GM23338 (cell line): ENCODE data around the gene OST4. TPM values are rescaled to one million over a fixed set of nuclear protein-coding genes. Genes with fewer than 3 reads are reported as not detected.

Experiments used
- ATAC-seq: fragments of 200-7000 bp; cut with Tn5 transposase; 3 replicates; pipeline ENCODE4 v1.9.1; 2020
- DNase-seq: peaks from one replicate; pipeline ENCODE4 v3.0.0-alpha.2; 2015; ENCODE audit warnings: low spot score
- H2AFZ ChIP-seq: fragments of 200-600 bp; sonication (generic); 2 replicates; pipeline ENCODE4 v1.8.0; 2016; ENCODE audit warnings: antibody characterized with exemption, mild to moderate bottlenecking, moderate library complexity
- H3F3A ChIP-seq: fragments of 200-600 bp; sonication (generic); replicated peaks from 2 replicates; pipeline ENCODE4 v1.8.0; 2017; ENCODE audit warnings: antibody characterized with exemption, mixed run types, low read depth
- H3K27ac ChIP-seq: fragments of 200-600 bp; sonication (generic); 2 replicates; pipeline ENCODE4 v1.6.1; 2016; ENCODE audit warnings: low read depth
- H3K27me3 ChIP-seq: fragments of 200-600 bp; sonication (generic); 2 replicates; pipeline ENCODE4 v1.8.0; 2016; ENCODE audit warnings: mild to moderate bottlenecking, mixed run types, moderate library complexity; ENCODE audit not compliant: insufficient read depth
- H3K36me3 ChIP-seq: fragments of 200-600 bp; sonication (generic); 2 replicates; pipeline ENCODE4 v1.8.0; 2016; ENCODE audit warnings: mild to moderate bottlenecking; ENCODE audit not compliant: insufficient read depth
- H3K4me1 ChIP-seq: fragments of 200-600 bp; sonication (generic); 2 replicates; pipeline ENCODE4 v1.8.0; 2016; ENCODE audit warnings: mild to moderate bottlenecking, moderate library complexity; ENCODE audit not compliant: insufficient read depth
- H3K4me2 ChIP-seq: fragments of 200-600 bp; sonication (generic); 2 replicates; pipeline ENCODE4 v1.7.1; 2017; ENCODE audit warnings: mixed run types
- H3K4me3 ChIP-seq: fragments of 200-600 bp; sonication (generic); 2 replicates; pipeline ENCODE4 v1.6.1; 2016; ENCODE audit warnings: mixed run types
- H3K79me2 ChIP-seq: fragments of 200-600 bp; sonication (generic); replicated peaks from 2 replicates; pipeline ENCODE4 v1.8.0; 2017; ENCODE audit warnings: mild to moderate bottlenecking; ENCODE audit not compliant: insufficient read depth
- H3K9me2 ChIP-seq: fragments of 200-600 bp; sonication (generic); 2 replicates; pipeline ENCODE4 v1.8.0; 2017; ENCODE audit not compliant: insufficient read depth
- H4K20me1 ChIP-seq: fragments of 200-600 bp; sonication (generic); replicated peaks from 2 replicates; pipeline ENCODE4 v1.8.0; 2017; ENCODE audit warnings: mild to moderate bottlenecking; ENCODE audit not compliant: insufficient read depth
- H3K27ac Mint-ChIP-seq: 2 replicates; pipeline ENCODE4 v1.8.0; 2020; ENCODE audit warnings: inconsistent platforms, mild to moderate bottlenecking, moderate library complexity, mixed read lengths
- H3K27me3 Mint-ChIP-seq: 3 replicates; pipeline ENCODE4 v1.8.0; 2022; ENCODE audit warnings: low read depth, mild to moderate bottlenecking, moderate library complexity, mixed read lengths, inconsistent platforms; ENCODE audit not compliant: insufficient read depth, poor library complexity
- H3K36me3 Mint-ChIP-seq: 3 replicates; pipeline ENCODE4 v1.8.0; 2021; ENCODE audit warnings: low read depth, mild to moderate bottlenecking, inconsistent platforms, moderate library complexity, mixed read lengths
- H3K4me1 Mint-ChIP-seq: 3 replicates; pipeline ENCODE4 v1.8.0; 2020; ENCODE audit warnings: mild to moderate bottlenecking, inconsistent platforms, mixed read lengths
- H3K4me3 Mint-ChIP-seq: 3 replicates; pipeline ENCODE4 v1.8.0; 2021; ENCODE audit warnings: moderate library complexity, mild to moderate bottlenecking, inconsistent platforms, mixed read lengths
- H3K9me3 Mint-ChIP-seq: 3 replicates; pipeline ENCODE4 v1.8.0; 2020; ENCODE audit warnings: moderate library complexity, mild to moderate bottlenecking, inconsistent platforms, mixed read lengths
- CTCF ChIP-seq, 2 experiments: fragments of 200-600 bp in 1 of 2; sonication (generic) in 1 of 2; conservative IDR thresholded peaks; 2 replicates each; pipeline versions ENCODE4 v1.5.1 to v1.6.1; 2016 to 2017; ENCODE audit warnings: antibody characterized with exemption in 2 of 2, low read depth in 2 of 2, mild to moderate bottlenecking in 2 of 2, moderate library complexity in 1 of 2
- EZH2phosphoT487 ChIP-seq: fragments of 200-600 bp; sonication (generic); IDR thresholded peaks from one replicate; pipeline ENCODE4 v1.8.1; 2018; ENCODE audit warnings: antibody characterized with exemption; ENCODE audit not compliant: unreplicated experiment
- JUNB ChIP-seq: IDR thresholded peaks from one replicate; pipeline ENCODE4 v1.6.1; 2016; ENCODE audit warnings: antibody characterized with exemption; ENCODE audit not compliant: unreplicated experiment
- POLR2AphosphoS5 ChIP-seq: IDR thresholded peaks from 2 replicates; pipeline ENCODE4 v1.6.1; 2016; ENCODE audit warnings: antibody characterized with exemption, low read depth
- REST ChIP-seq: IDR thresholded peaks from one replicate; pipeline ENCODE4 v1.6.1; 2018; ENCODE audit warnings: antibody characterized with exemption; ENCODE audit not compliant: unreplicated experiment
- STAT1 ChIP-seq: IDR thresholded peaks from one replicate; pipeline ENCODE4 v1.6.1; 2016; ENCODE audit warnings: antibody characterized with exemption; ENCODE audit not compliant: unreplicated experiment
- ZNF331 ChIP-seq: fragments of 250-450 bp; sonication (Bioruptor Pico); IDR thresholded peaks from 2 replicates; pipeline ENCODE4 v1.5.0; 2020; ENCODE audit warnings: low read depth, mild to moderate bottlenecking, moderate library complexity
- ZNF462 ChIP-seq: fragments of 250-450 bp; sonication (Bioruptor Pico); IDR thresholded peaks from 2 replicates; pipeline ENCODE4 v1.5.0; 2020; ENCODE audit warnings: mild to moderate bottlenecking, moderate library complexity
- polyA plus RNA-seq: library from polyadenylated mRNA; unstranded; fragments of >200 nt; fragmentation: Nextera tagmentation; extraction: Ambion mirVana; gene quantifications from 2 replicates; pipeline ENCODE4 v1.2.1, GENCODE V29; 2016
- total RNA-seq: library from RNA; depleted of rRNA; stranded (reverse); fragments of >200 nt; shearing (Covaris generic); gene quantifications from 2 replicates; pipeline ENCODE4 v1.2.3, GENCODE V29; 2014
- TF ChIP-seq, protein P1 (sequence below): IDR thresholded peaks from 2 replicates; pipeline ENCODE4 v1.6.1; 2016; ENCODE audit warnings: antibody characterized with exemption

OST4 gene
- total and polyA plus RNA-seq, 2 experiments from 2014 or later, result 226 to 568 TPM

GRCh38 chr2:27033253-27033852, 38.1 kb downstream of the OST4 start:
- no peaks in the 10 kb centered on the region; the same call in 1 of the 2 replicates for H4K20me1 ChIP-seq
- peaks cover 16% of the 10 kb centered on the region for H3K27me3 Mint-ChIP-seq
- no peak overlapping the region for H3K27ac Mint-ChIP-seq
- peak overlapping the region; percentile 94 for H3K4me3 Mint-ChIP-seq
- H3K4me1 ChIP-seq, result peaks cover 9% of the 10 kb centered on the region; the same call in 1 of the 2 replicates
- peaks cover 16% of the 10 kb centered on the region for H3K4me1 Mint-ChIP-seq
- peak overlapping the region; percentile 100 for H2AFZ ChIP-seq
- H3K36me3 ChIP-seq, result no peaks in the 10 kb centered on the region
- H3K9me2 ChIP-seq, result no peaks in the 10 kb centered on the region
- H3K27ac ChIP-seq, result no peak overlapping the region
- TF ChIP-seq ZNF331 (CRISPR knock-in tag) (no peak), CTCF (conservative IDR thresholded peaks at IDR 0.05; ENCODE audit: low read depth in 2 of 2) (no peak), STAT1 (no peak), EZH2phosphoT487 (no peak), ZNF462 (no peak), JUNB (no peak), REST (no peak), POLR2AphosphoS5 (no peak)
- TF ChIP-seq, protein P1, sequence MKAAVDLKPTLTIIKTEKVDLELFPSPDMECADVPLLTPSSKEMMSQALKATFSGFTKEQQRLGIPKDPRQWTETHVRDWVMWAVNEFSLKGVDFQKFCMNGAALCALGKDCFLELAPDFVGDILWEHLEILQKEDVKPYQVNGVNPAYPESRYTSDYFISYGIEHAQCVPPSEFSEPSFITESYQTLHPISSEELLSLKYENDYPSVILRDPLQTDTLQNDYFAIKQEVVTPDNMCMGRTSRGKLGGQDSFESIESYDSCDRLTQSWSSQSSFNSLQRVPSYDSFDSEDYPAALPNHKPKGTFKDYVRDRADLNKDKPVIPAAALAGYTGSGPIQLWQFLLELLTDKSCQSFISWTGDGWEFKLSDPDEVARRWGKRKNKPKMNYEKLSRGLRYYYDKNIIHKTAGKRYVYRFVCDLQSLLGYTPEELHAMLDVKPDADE, result no peak
- H3K79me2 ChIP-seq, result peaks cover 13% of the 10 kb centered on the region
- H3K27me3 ChIP-seq, result no peaks in the 10 kb centered on the region
- DNase-seq (no peak), ATAC-seq (peak; percentile 18)
- no peaks in the 10 kb centered on the region for H3F3A ChIP-seq
- H3K4me3 ChIP-seq, result peak overlapping the region; percentile 99
- H3K9me3 Mint-ChIP-seq, result no peaks in the 10 kb centered on the region
- H3K36me3 Mint-ChIP-seq, result peaks cover 32% of the 10 kb centered on the region
- peak overlapping the region; percentile 97 for H3K4me2 ChIP-seq
